ENCODE data around the gene TPRG1L.

The TPRG1L gene

DNA sequence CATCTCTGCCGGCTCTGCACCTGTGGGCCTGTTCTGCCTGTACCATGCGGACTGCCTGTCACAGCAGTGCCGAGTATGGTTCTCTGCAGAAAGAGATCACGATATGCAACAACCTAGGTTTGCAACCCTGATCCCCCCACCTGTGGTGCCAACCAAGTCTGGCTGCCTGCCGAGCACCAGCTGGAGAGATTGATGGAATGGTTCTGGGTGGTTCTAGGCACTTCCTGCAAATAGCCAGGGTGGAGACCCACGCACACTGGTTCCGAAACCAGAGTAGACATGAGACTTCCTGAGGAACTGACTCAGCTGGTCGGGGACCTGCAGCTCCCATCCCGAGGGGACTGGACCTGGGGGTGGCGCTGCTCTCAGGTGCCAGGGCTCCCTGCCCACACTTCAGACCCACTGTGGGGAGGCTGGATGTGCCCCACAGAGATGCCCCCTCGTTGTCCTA, 5.4 kb downstream of the TPRG1L start:
- DNase-seq = no peak

DNA sequence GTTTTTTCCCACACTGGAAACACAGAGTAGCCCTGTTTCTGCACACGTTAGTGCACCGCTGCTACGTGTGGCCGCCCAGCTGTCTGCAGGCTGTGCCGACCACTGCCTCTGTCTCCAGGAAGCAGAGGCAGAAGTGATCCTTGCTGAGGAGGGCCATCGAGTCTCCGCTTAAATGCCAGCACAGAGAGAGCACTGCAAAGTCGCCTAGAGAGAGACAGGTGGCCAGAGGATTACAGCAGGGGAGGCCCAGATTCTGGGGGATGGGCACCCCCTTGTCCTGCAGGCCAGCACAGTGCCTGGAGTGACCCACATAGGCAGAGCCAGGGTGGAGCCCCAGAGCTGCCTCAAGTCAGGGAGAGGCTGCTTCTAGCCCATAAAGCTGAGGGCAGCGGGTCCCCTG, 6.1 kb downstream of the TPRG1L start:
- DNase-seq = no peak

DNA sequence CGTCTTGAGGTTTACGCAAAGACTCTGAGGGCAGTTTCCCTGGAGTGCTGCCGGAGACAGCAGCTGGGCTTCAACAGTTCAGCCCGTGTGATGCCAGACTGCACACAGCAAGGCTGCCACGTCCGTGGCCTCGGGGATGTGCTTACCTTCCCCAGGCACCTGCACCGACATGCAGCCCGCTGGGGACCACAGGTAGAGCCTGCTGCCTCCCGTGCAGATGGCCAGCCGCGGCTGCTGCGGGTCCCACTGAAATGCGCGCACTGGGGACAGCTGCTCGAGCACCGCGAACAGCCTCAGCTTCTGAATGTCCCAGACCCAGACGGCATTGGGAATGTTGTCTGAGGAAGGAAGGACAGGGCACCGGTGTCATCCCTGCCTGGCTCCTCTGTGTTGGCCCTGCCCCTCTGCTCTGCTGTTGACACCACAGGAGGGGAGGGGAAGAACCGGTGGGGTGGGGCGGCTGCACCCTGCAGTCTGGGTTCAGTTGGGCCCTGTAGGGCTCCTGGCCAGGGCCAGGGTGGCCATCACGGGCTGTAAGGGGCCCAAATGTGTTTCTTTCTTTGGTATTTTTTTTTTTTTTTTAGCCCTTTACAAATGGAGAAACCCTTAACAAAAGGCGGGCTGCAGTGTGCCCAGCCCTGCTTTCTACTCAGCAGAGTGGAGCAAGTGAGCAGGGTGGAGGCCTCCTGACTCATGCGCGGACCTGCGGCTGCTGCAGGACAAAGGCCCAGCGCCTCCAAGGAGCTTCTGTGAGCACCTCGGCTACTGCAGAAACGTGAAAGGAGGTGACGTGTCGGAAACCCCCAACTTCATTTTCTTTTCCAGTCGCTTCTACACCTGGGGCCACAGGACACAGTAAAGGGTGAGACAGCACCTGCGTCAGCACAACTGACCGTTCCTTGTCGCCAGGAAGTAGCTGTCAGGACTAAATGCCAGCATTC, 6.8 kb downstream of the TPRG1L start:
- DNase-seq = no peak

DNA sequence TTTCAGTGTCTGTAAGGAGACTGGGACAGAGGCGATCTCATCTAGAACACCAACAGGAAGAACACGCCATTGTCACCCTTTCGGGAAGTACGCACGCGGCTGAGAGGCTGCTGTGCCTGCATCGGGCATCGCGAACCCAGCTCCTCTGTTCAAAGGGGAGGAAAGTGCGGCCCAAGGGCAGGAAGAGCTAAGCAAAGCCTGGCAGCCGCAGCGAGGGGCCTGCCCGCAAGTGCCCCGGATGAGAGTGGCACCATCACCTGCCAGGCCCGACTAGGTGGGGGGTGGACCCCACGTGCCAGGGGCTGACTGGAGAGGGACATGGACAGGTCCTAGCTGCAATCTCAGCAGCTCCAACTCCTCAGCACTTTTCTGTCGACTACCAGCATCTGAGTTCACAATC, 7.5 kb downstream of the TPRG1L start:
- DNase-seq = no peak

DNA sequence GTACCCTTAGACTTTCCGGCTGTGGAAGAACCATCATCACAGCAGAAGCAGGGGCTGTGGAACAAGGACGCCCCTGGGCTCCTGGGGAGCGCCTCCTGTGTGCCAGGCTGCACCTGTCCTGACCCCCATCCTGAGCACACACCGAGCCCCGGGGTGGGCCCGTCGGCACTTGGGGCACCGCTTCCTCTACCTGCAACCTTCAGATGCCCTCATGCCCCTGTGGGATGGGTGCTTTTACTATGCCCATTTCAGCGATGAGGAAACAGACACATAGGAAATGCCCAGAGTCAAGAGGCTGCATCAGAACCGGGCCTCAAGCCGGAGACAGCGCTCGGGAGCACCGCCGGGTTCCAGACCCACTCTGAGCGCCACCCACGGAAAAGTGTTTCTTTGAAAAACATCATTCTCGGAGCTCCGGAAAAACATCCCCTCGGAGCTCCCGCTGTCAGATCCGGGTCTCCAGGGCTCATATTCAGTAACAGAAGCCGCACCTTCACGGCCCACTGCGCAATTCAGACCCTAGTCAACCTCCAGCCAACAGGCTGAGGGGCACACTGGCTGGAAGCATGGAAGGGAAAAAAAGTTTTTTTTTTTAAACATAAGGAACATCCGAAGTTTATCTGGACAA, 8.0 kb downstream of the TPRG1L start:
- DNase-seq = no peak

DNA sequence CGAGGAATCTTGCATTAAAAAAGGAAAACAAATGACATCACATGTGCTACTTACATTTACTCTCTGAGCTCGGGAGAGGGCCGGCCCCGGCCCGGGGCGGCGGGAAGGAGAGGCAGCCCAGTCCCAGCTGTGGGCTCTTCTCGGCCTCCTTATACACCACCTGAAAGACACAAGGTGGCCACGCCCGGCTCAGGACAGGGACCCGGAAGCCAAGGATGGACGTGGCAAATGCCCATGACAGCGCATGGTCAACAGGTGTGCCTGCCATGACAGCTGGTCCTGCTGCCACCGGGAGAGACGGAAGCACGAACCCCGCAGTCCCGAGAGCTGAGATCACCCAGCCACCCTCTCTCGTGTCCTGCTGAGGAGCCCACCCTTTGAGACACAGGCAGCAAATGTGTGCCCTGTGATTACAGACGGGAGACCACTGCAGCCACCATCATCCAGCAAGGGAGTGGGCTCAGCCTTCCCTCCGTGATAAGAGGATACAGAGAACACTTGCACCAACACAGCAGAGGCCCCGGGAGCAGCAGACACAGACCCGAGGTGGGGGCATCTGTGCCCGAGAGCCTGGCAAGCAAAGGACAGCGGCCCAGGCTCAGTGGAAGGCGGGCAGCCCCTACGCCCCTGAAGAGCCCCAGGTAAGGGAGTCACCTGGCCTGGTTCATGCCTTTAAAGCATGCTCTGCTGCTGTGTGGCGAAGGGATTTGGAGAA, 8.7 kb downstream of the TPRG1L start:
- no peak for DNase-seq

DNA sequence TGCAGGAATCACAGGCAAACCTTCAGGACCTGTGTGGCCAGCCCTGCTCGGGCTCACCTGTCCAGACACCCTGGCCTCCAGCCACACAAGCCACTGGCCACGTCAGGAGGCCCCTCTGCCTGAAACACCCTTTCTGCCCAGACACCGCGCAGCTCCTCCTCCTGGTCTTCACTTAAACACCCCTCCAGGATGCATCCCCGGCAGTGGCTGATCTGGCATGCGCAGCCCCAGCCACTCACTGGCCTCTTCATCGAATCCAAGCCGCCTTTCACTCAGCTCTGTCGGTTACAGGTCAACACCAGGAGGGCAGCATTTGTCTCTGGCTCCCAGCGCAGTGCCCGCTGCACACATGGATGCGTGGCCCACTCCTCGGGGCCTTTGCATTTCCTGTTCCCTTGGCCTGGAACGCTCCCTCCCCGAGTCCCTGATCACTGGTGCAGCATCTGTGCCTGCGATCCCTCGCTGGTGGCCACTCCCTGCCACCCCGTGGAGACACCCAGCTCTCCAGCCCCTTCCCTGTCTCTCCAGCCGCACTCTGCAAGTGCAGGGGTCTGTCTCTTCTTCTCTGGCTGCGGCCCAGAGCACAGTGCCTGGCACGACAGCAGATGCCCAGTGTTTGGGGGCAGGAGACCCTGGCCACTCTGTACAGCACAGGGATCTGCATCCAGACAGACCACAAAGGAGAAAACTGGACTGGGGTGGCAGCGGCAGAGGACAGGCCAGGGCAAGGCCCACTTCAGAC, 9.4 kb downstream of the TPRG1L start:
- DNase-seq = no peak

DNA sequence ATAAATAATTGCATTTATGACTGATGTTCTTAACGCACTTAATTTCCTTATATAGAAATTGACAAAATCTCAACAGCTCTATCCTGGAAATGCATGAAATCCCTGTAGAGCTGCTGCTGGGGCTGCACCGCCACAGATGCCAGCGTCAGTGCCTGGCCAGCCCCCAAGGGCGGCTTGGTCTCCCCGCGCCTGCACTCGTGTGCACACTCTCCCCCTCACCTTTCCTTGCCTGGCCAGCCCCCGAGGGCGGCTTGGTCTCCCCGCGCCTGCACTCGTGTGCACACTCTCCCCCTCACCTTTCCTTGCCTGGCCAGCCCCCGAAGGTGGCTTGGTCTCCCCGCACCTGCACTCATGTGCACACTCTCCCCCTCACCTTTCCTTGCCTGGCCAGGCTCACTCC, 11.3 kb downstream of the TPRG1L start:
- DNase-seq = no peak

DNA sequence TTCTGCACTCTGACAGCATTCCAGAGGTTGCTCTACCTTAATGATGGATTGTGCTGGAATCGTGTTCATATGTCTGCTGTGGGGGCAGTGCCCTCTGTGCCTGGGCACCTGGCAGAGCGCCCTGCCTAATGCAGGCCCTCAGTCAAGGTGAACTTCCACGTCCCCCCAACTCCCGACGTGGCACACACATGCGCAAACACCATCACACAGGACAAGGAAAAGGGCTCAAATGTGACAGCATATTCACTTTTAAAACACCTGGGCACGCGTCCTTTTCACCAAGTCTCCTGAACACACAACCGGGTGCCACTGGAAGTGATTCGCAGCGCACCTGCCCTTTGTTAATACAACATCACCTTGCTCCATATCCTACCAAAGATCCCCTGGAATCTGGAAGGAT, 11.7 kb downstream of the TPRG1L start:
- DNase-seq = no peak

DNA sequence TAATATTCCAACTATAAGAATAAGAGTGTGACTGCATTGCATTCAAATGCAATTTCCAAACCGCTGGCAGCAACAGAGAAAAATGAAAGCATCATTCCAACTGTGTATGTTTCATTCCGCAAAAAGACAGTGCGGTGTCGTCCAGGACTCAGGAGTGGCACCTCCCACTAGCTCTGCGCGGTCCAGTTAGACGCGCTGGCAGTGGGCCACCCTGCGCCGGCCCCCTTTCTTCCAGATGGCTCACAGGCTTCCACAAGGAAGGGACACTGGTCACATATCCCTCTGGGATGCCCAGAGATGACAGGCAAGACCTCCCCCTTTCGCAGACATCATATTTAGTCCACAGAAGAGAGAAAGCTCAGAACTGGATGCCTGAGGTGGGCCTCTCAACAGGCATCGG, 13.2 kb downstream of the TPRG1L start:
- no peak for DNase-seq

DNA sequence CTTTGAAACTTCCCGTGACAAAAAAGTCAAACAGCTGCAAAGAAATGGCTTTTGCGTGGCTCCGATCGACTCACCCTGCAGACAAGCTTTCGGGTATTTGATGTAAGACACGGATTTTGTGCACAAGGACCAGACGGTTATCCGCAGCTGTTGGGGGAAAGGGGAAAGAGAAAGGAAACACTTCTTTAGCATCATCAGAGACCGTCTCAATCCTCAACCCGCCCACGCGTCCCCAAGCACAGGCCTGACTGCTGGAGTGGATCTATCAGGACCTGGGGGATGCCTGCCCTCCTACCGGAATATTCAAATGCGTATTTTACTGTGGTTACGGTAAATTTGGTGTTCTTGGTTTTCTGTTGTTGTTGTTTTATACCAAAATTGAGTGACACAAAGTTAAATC, 13.9 kb downstream of the TPRG1L start:
- no peak for DNase-seq

DNA sequence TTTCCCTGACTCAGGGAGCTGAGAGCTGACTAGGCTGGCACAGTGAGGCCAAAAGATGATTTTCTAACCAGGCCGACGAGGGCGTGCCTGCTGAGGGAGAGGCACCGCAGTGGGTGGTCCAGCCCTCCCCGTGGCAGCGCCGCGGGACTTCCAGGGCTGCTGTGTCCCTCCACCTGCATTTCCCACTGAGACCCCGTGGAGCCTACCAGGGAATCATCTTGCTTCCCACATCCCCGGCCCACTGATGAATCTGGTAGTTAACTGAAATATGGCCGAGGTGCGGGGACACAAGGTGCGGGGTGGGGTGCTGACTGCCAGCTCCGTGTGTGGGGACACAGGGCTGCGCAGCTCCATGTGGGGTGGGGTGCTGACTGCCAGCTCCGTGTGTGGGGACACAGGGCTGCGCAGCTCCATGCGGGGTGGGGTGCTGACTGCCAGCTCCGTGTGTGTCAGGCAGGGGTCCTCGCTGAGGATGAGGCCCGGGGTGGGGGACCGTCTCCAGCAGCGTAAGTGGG, 14.6 kb downstream of the TPRG1L start:
- no peak for DNase-seq

DNA sequence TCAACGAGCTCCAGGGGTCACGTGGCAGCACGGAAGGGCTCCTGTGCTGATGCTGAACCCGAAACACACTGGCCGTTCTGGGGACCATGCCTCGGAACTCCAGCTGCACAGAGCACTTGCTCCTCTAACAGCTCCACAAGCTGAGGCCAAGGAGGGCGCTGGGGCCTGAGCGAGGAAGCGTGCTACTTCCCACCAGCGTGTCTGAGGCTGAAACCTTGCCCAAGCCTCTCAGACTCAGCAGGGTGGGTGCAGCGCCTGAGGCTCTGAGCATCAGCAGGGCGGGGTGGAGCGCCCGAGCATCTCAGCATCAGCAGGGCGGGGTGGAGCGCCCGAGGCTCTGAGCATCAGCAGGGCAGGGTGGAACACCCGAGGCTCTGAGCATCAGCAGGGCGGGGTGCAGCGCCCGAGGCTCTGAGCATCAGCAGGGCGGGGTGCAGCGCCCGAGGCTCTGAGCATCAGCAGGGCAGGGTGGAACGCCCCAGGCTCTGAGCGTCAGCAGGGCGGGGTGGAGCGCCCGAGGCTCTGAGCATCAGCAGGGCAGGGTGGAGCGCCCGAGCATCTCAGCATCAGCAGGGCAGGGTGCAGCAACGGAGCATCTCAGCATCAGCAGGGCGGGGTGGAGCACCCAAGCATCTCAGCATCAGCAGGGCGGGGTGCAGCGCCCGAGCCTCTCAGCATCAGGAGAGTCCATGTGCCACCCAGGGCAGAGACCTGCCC, 15.5 kb downstream of the TPRG1L start:
- no peak for DNase-seq

DNA sequence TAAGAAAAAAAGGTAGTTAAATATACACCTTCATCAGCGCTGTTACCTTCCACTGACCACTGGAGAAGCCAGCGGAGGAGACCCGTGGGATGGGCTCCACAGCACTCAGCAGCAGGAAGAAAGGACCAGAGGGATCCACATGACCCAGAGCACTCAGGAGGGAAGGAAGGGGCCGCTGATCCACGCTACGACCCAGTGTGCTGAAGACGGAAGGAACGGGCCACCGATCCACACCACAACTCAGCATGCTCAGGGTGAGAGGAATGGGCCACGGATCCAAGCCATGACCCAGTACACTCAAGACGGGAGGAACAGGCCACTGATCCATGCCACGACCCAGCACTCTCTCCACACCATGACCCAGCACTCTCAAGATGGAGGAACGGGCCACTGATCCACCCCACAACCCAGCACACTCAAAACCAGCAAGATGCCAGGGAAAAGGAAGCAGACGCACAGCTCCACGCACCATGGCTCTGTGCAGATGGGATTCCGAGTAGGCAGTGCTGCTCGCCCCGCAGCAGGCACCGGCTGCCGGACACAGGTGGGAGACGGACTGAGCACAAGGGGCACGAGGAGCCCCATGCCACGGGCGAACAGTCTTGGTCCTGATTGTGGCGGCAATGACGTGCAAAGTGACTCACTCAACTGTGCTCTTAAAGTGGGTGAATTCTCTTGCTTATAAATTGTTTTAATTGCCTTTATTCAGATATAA, 16.4 kb downstream of the TPRG1L start:
- DNase-seq = no peak

DNA sequence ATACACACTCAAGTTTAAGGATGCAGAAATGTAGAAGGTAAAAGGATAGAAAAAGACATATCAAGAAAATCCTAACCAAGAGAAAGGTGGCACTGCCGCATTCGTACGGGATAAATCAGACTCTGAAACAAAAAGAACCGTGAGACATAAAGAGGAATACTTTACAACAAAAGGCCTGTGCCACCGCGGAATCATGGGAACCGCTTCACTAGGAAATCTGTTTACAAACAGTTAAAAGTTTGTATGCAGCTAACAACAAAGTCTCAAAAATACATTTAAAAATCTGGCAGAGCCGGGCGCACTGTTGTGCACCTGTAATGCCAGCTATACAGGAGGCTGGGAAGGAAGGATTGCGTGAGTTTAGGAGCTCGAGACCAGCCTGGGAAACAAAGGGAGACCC, 17.0 kb downstream of the TPRG1L start:
- DNase-seq = no peak

DNA sequence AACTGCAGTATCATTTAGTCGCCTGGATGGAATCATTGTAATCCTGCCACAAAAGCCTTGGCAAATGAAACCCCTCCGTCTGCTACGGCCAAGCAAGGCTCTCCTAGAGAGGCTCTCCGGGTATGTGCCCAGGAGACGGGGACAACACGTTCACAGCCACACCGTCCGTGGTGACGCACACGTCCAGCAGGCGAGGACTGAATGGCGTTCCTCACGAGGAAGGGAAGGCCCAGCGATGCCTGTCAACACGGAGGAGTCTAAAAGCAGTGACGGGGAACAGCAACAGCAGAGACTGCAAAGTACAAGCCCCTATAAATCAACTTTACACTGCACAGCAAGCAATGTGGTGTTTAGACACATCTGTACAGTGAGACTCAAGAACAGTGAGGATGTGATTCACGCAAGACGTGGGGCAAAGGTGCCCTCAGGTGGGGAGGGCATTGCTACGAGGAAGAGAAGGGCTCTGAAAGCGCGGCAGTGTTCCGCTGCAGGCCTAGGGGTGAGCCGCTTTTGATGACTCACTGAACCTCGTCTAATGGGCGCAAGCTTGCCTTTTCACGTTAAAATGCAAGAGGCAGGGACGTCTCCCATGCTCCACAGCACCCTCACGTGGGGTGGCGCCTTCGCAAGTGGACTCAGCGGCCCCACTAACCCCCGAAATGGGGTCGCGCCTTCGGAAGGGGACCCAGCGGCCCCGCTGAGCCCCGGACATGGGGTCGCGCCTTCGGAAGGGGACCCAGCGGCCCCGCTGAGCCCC, 18.3 kb downstream of the TPRG1L start:
- no peak for DNase-seq

DNA sequence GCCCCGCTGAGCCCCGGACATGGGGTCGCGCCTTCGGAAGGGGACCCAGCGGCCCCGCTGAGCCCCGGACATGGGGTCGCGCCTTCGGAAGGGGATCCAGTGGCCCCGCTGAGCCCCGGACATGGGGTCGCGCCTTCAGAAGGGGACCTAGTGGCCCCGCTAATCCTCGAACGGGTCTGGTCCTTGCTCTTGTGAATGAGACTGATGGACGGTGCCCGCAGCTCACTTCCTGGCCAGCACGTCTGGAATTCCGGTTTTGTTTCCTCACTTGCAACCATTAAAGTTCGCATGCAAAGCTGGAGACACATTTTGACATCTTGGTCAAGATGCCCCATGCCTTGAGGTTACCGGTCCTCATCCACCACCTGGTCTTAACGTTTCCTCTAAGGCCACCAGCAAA, 19.5 kb downstream of the TPRG1L start:
- no peak for DNase-seq

DNA sequence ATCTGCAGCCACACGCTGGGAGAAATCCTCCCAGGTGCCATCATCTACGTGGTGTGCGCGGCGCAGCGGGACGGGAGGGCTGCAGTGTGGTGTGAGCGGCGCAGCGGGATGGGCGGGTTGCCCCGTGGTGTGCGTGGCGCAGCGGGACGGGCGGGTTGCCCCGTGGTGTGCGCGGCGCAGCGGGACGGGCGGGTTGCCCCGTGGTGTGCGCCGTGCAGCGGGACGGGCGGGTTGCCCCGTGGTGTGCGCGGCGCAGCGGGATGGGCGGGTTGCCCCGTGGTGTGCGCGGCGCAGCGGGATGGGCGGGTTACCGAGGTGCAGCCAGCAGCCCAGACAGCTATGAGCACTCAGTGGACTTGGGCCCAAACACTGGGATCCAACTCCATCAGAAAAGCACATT, 20.4 kb downstream of the TPRG1L start:
- no peak for DNase-seq

DNA sequence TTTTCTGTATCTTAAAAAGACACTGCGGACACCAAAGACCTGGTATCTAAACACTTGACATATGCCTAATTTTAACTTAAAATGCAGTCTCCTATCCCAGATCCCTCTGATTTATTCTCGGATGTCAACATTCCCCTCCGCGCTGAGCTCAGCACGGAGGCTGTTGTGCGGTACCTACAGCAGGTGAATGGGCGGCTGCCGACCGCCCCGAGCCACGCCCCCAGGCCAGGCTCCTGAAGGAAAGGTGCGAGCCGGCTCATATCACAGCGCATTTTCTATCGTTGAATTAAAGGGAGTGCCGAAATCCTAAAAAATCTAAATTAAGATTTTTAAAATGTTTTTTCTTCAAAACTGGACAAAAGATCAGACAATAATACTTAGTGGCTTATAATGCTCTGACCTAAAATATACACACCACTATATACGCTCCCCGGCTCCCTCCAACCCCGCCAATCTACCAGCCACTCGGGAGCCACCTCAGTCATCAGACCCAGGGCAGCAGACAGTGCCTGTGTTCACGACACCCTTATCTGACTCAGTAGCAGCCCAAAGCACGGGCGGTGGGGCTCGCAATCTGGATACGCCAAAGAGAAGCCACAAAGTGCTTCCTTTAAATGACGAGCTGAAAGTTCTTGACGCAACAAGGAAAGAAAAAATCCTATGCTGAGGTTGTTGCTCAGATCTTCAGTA, 21.0 kb downstream of the TPRG1L start:
- no peak for DNase-seq

DNA sequence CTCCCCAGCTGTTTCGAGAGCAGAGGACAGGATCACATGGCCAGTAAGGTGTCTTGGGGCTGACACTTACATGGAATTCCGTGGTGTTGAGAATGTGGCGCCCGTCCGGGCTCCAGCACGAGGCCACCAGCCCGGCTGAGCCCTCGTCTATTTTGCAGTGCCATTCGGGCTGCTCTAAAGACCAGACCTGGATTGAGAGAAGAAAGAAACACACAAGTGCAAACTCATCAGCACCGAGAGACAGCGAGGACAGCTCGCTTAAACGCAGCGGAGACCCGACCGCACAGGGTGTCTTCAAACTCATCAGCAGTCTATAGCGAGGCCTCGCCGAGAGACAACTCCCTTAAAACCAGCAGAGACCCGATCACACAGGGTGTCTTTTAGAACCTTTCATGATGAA, 21.8 kb downstream of the TPRG1L start:
- no peak for DNase-seq

Measured in NCI-H774 (cell line).